GM23248 (cell line): ENCODE results near the gene AKAP14. TPM values are rescaled to one million over a fixed set of nuclear protein-coding genes. Genes with fewer than 3 reads are reported as not detected.

Source experiments
- DNase-seq: peaks from one replicate; pipeline ENCODE4 v3.0.0-alpha.2; 2015
- H2AFZ ChIP-seq: fragments of 200-600 bp; sonication (generic); 2 replicates; pipeline ENCODE4 v1.6.1; 2016; ENCODE audit warnings: antibody characterized with exemption
- H3F3A ChIP-seq: fragments of 200-600 bp; sonication (generic); 2 replicates; pipeline ENCODE4 v1.6.1; 2016; ENCODE audit warnings: mild to moderate bottlenecking, antibody characterized with exemption, mixed run types; ENCODE audit not compliant: insufficient read depth
- H3K27ac ChIP-seq: fragments of 200-600 bp; sonication (generic); 2 replicates; pipeline ENCODE4 v1.5.1; 2016; ENCODE audit warnings: mild to moderate bottlenecking
- H3K27me3 ChIP-seq: fragments of 200-600 bp; sonication (generic); replicated peaks from 2 replicates; pipeline ENCODE4 v1.6.1; 2016; ENCODE audit warnings: mild to moderate bottlenecking; ENCODE audit not compliant: insufficient read depth
- H3K36me3 ChIP-seq: fragments of 200-600 bp; sonication (generic); 2 replicates; pipeline ENCODE4 v1.6.1; 2016; ENCODE audit warnings: low read depth, mild to moderate bottlenecking
- H3K4me1 ChIP-seq: fragments of 200-600 bp; sonication (generic); 2 replicates; pipeline ENCODE4 v1.6.1; 2016; ENCODE audit warnings: mild to moderate bottlenecking; ENCODE audit not compliant: insufficient read depth
- H3K4me2 ChIP-seq: fragments of 200-600 bp; sonication (generic); one replicate; pipeline ENCODE4 v1.6.1; 2016; ENCODE audit warnings: mild to moderate bottlenecking; ENCODE audit not compliant: unreplicated experiment
- H3K4me3 ChIP-seq: fragments of 200-600 bp; sonication (generic); 2 replicates; pipeline ENCODE4 v1.5.1; 2016; ENCODE audit warnings: mild to moderate bottlenecking
- H3K79me2 ChIP-seq: fragments of 200-600 bp; sonication (generic); 2 replicates; pipeline ENCODE4 v1.6.1; 2016; ENCODE audit warnings: mild to moderate bottlenecking; ENCODE audit not compliant: insufficient read depth
- H3K9ac ChIP-seq: fragments of 200-600 bp; sonication (generic); 2 replicates; pipeline ENCODE4 v1.6.1; 2016; ENCODE audit warnings: mild to moderate bottlenecking
- H3K9me2 ChIP-seq: fragments of 200-600 bp; sonication (generic); 2 replicates; pipeline ENCODE4 v1.6.1; 2016; ENCODE audit warnings: mixed run types, mild to moderate bottlenecking, moderate library complexity; ENCODE audit not compliant: insufficient read depth
- H3K9me3 ChIP-seq: fragments of 200-600 bp; sonication (generic); one replicate; pipeline ENCODE4 v1.6.1; 2017; ENCODE audit warnings: low read depth
- H4K20me1 ChIP-seq: fragments of 200-600 bp; sonication (generic); 2 replicates; pipeline ENCODE4 v1.6.0; 2016; ENCODE audit not compliant: insufficient read depth
- EZH2 ChIP-seq: fragments of 200-600 bp; sonication (generic); IDR thresholded peaks from 2 replicates; pipeline ENCODE4 v1.6.1; 2018; ENCODE audit warnings: antibody characterized with exemption, mild to moderate bottlenecking; ENCODE audit not compliant: insufficient read depth, poor library complexity, severe bottlenecking
- EZH2phosphoT487 ChIP-seq: fragments of 200-600 bp; sonication (generic); IDR thresholded peaks from 2 replicates; pipeline ENCODE4 v1.6.1; 2018; ENCODE audit warnings: antibody characterized with exemption, moderate library complexity, mild to moderate bottlenecking, low read depth; ENCODE audit not compliant: insufficient read depth
- WGBS, 2 experiments: methylation state at CpG; one replicate each; pipeline ENCODE4 v1.1.6; 2015 to 2017; ENCODE audit warnings: low lambda C conversion rate in 2 of 2, low coverage in 1 of 2; ENCODE audit errors: missing lambda C conversion rate in 2 of 2; 5-methylcytosine and 5-hydroxymethylcytosine counted together
- in situ Hi-C: fragments of 300-500 bp; cut with MboI; formaldehyde crosslinking; loops from 2 replicates; pipeline ENCODE4 v1.15.0; 2020
- polyA plus RNA-seq: library from polyadenylated mRNA; unstranded; fragments of >200 nt; fragmentation: Nextera tagmentation; extraction: Ambion mirVana; gene quantifications from 2 replicates; pipeline ENCODE4 v1.2.1, GENCODE V29; 2016
- total RNA-seq: library from RNA; depleted of rRNA; stranded (reverse); fragments of >200 nt; shearing (Covaris generic); gene quantifications from 2 replicates; pipeline ENCODE4 v1.2.3, GENCODE V29; 2014

AKAP14 gene
- total and polyA plus RNA-seq, 2 experiments from 2014 or later = not detected

- Histone ChIP-seq H3K27ac (no peak overlapping the region), H3K36me3 (no peaks in the 10 kb centered on the region), H3K4me1 (no peaks in the 10 kb centered on the region), H3K9me3 (no peaks in the 10 kb centered on the region), H3K9me2 (no peaks in the 10 kb centered on the region), H3K9ac (no peak overlapping the region), H3K27me3 (no peaks in the 10 kb centered on the region), H3K4me2 (no peak overlapping the region), H3K4me3 (no peak overlapping the region), H3K79me2 (no peaks in the 10 kb centered on the region), H3F3A (no peaks in the 10 kb centered on the region), H2AFZ (no peak overlapping the region), H4K20me1 (no peaks in the 10 kb centered on the region)
- in situ Hi-C loops = no loop called here
- 0 to 18% methylated on average over 2 of the region's 2 CpGs for WGBS, 2 experiments
- TF ChIP-seq EZH2 (no peak), EZH2phosphoT487 (no peak)
- peak; percentile 12 for DNase-seq
These were observed 3.4 kb downstream of the AKAP14 start for GRCh38 chrX:119899125-119899524.

- Histone ChIP-seq H3K4me1 (no peaks in the 10 kb centered on the region), H3K27me3 (no peaks in the 10 kb centered on the region), H3K4me2 (no peak overlapping the region), H3K79me2 (no peaks in the 10 kb centered on the region), H3K4me3 (no peak overlapping the region), H3K9ac (no peak overlapping the region), H4K20me1 (no peaks in the 10 kb centered on the region), H3K27ac (no peak overlapping the region), H2AFZ (no peak overlapping the region), H3K9me2 (no peaks in the 10 kb centered on the region), H3K9me3 (no peaks in the 10 kb centered on the region), H3K36me3 (no peaks in the 10 kb centered on the region), H3F3A (no peaks in the 10 kb centered on the region)
- no peak for TF ChIP-seq EZH2phosphoT487
- TF ChIP-seq EZH2 = no peak
- in situ Hi-C loops = no loop called here
- WGBS, 2 experiments = 58 to 59% methylated on average over 1 of the region's 1 CpG
- no peak for DNase-seq
These were observed 5.3 kb downstream of the AKAP14 start for GRCh38 chrX:119900976-119901375.

GRCh38 chrX:119916310-119916709, 20.6 kb downstream of the AKAP14 start:
- no peak overlapping the region for H3K9ac ChIP-seq
- no peaks in the 10 kb centered on the region for H3F3A ChIP-seq
- no peak overlapping the region for H3K4me3 ChIP-seq
- in situ Hi-C loops = no loop called here
- no peak overlapping the region for H3K27ac ChIP-seq
- no peak for TF ChIP-seq EZH2
- no peak for TF ChIP-seq EZH2phosphoT487
- no peak overlapping the region for H3K4me2 ChIP-seq
- no peaks in the 10 kb centered on the region for H4K20me1 ChIP-seq
- H3K9me3 ChIP-seq = no peaks in the 10 kb centered on the region
- no peaks in the 10 kb centered on the region for H3K36me3 ChIP-seq
- H3K79me2 ChIP-seq = no peaks in the 10 kb centered on the region
- WGBS, 2 experiments = 83 to 100% methylated on average over 2 to 5 of the region's 5 CpGs
- no peaks in the 10 kb centered on the region for H3K9me2 ChIP-seq
- no peak for DNase-seq
- H3K27me3 ChIP-seq = no peaks in the 10 kb centered on the region
- H2AFZ ChIP-seq = no peak overlapping the region
- no peaks in the 10 kb centered on the region for H3K4me1 ChIP-seq

GRCh38 chrX:119917877-119918276, 22.2 kb downstream of the AKAP14 start:
- WGBS, 2 experiments = 80 to 86% methylated on average over 1 to 2 of the region's 2 CpGs

More at GRCh38 chrX:119917877-119918276, 22.2 kb downstream of the AKAP14 start:
- Histone ChIP-seq H3K79me2 (no peaks in the 10 kb centered on the region), H3K4me1 (no peaks in the 10 kb centered on the region), H3F3A (no peaks in the 10 kb centered on the region), H3K36me3 (no peaks in the 10 kb centered on the region), H3K9me3 (no peaks in the 10 kb centered on the region), H3K9ac (no peak overlapping the region), H3K4me3 (no peak overlapping the region), H2AFZ (no peak overlapping the region), H3K27me3 (no peaks in the 10 kb centered on the region), H4K20me1 (no peaks in the 10 kb centered on the region), H3K9me2 (no peaks in the 10 kb centered on the region), H3K27ac (no peak overlapping the region), H3K4me2 (no peak overlapping the region)
- in situ Hi-C loops = no loop called here
- TF ChIP-seq EZH2 = no peak
- no peak for TF ChIP-seq EZH2phosphoT487
- DNase-seq = no peak
